Measurements from ENCODE around the gene REC114.

GRCh38 chr15:73398861-73399260 is 44.1 kb upstream of the REC114 start:
- TF ChIP-seq CTCF (conservative IDR thresholded peaks at IDR 0.05; ENCODE audit: low read depth in 2 of 2) (no peak), REST (IDR thresholded peaks at IDR 0.05; ENCODE audit: unreplicated experiment) (no peak)
